CMK (cell line): Measurements from ENCODE around the gene OR6J1.
A peak's percentile ranks its signal among the peaks of the same experiment; 100 is the strongest.
"Not testable (repeated sequence)": the region's sequence is repeated elsewhere in the genome, so short reads cannot be mapped to it uniquely, and the experiment has no call there.

Experiments used
- DNase-seq: peaks from one replicate; pipeline ENCODE4 v3.0.0-alpha.2; 2010; ENCODE audit warnings: low read depth

Gene OR6J1

GRCh38 chr14:22602862-22603261, 41.3 kb downstream of the OR6J1 start:
- no peak for DNase-seq

- peak; percentile 22 for DNase-seq
These were observed 42.2 kb downstream of the OR6J1 start for GRCh38 chr14:22601996-22602395.

GRCh38 chr14:22601456-22601855, 42.7 kb downstream of the OR6J1 start:
- no peak for DNase-seq

GRCh38 chr14:22600027-22600426, 44.1 kb downstream of the OR6J1 start:
- DNase-seq = no peak

GRCh38 chr14:22599349-22599748, 44.8 kb downstream of the OR6J1 start:
- no peak for DNase-seq

- no peak for DNase-seq
These were observed 45.3 kb downstream of the OR6J1 start for GRCh38 chr14:22598896-22599244.

GRCh38 chr14:22598099-22598895, 45.9 kb downstream of the OR6J1 start, which contains the start of gene ABHD4:
Gene ABHD4 (plus strand): TSS chr14:22598300. CDS start chr14:22598307, 7 bp downstream.
- peak; percentile 15 for DNase-seq

GRCh38 chr14:22597771-22598098, 46.4 kb downstream of the OR6J1 start:
- no peak for DNase-seq

- no peak for DNase-seq
These were observed 46.9 kb downstream of the OR6J1 start for GRCh38 chr14:22597265-22597664.

- DNase-seq = no peak
These were observed 47.7 kb downstream of the OR6J1 start for GRCh38 chr14:22596354-22596879.

- DNase-seq = no peak
These were observed 49.9 kb downstream of the OR6J1 start for GRCh38 chr14:22594156-22594716.

GRCh38 chr14:22593601-22594000, 50.6 kb downstream of the OR6J1 start:
- no peak for DNase-seq

- no peak for DNase-seq
These were observed 51.0 kb downstream of the OR6J1 start for GRCh38 chr14:22593189-22593588.

- DNase-seq = peak; percentile 97
These were observed 54.9 kb downstream of the OR6J1 start, which contains the start of gene DAD1 for GRCh38 chr14:22589096-22589839. Gene DAD1 (minus strand): TSS chr14:22589224. CDS start chr14:22589157, 67 bp downstream.

GRCh38 chr14:22588526-22589095, 55.5 kb downstream of the OR6J1 start:
- no peak for DNase-seq

- not testable (repeated sequence) for DNase-seq
These were observed 56.3 kb downstream of the OR6J1 start for GRCh38 chr14:22587677-22588422.

GRCh38 chr14:22587247-22587646, 56.9 kb downstream of the OR6J1 start:
- DNase-seq = no peak

GRCh38 chr14:22583994-22584393, 60.2 kb downstream of the OR6J1 start:
- no peak for DNase-seq
